Hepatocyte (in vitro differentiated cells): ENCODE results near the gene ABHD5.

Source experiments
- EZH2 ChIP-seq: fragments of 200-600 bp; sonication (generic); IDR thresholded peaks from 2 replicates; pipeline ENCODE4 v1.6.1; 2016; ENCODE audit warnings: antibody characterized with exemption, mild to moderate bottlenecking, borderline replicate concordance
- EZH2phosphoT487 ChIP-seq: fragments of 200-600 bp; sonication (generic); IDR thresholded peaks from one replicate; pipeline ENCODE4 v1.6.1; 2018; ENCODE audit warnings: antibody characterized with exemption, mild to moderate bottlenecking, low read depth, moderate library complexity; ENCODE audit not compliant: unreplicated experiment, severe bottlenecking
- TF ChIP-seq, protein P1 (sequence below): fragments of 200-600 bp; sonication (generic); IDR thresholded peaks from 2 replicates; pipeline ENCODE4 v1.5.1; 2016; ENCODE audit warnings: antibody characterized with exemption, mild to moderate bottlenecking; ENCODE audit not compliant: poor library complexity

DNA sequence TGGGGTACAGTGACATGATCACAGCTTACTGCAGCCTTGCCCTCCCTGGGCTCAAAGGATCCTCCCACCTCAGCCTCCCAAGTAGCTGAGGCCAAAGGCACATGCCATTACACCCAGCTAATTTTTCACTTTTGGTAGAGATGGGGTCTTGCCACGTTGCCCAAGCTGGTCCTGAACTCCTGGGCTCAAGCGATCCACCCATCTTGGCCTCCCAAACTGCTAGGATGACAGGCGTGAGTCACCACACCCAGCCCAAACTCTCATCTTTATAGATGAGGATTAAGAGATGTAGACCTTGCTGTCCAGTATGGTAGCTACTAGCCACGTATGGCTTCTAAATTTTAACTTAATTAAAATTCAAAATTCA, 4.4 kb upstream of the ABHD5 start:
- TF ChIP-seq, protein P1, sequence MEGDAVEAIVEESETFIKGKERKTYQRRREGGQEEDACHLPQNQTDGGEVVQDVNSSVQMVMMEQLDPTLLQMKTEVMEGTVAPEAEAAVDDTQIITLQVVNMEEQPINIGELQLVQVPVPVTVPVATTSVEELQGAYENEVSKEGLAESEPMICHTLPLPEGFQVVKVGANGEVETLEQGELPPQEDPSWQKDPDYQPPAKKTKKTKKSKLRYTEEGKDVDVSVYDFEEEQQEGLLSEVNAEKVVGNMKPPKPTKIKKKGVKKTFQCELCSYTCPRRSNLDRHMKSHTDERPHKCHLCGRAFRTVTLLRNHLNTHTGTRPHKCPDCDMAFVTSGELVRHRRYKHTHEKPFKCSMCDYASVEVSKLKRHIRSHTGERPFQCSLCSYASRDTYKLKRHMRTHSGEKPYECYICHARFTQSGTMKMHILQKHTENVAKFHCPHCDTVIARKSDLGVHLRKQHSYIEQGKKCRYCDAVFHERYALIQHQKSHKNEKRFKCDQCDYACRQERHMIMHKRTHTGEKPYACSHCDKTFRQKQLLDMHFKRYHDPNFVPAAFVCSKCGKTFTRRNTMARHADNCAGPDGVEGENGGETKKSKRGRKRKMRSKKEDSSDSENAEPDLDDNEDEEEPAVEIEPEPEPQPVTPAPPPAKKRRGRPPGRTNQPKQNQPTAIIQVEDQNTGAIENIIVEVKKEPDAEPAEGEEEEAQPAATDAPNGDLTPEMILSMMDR = no peak
- TF ChIP-seq EZH2 = no peak
- TF ChIP-seq EZH2phosphoT487 = no peak
